PFSK-1 (cell line): ENCODE data around the gene CLEC11A.

Source experiments
- POLR2AphosphoS5 ChIP-seq: IDR thresholded peaks from 2 replicates; pipeline ENCODE4 v1.6.1; 2012; ENCODE audit warnings: low read depth, mild to moderate bottlenecking, control low read depth, low read length, moderate library complexity
- TF ChIP-seq, protein P1 (sequence below), 2 experiments: IDR thresholded peaks; 2 replicates each; pipeline versions ENCODE4 v1.6.1 to v1.8.0; 2011 to 2012; ENCODE audit warnings: low read depth in 2 of 2, low read length in 2 of 2, control low read depth in 1 of 2, inconsistent platforms in 1 of 2, mild to moderate bottlenecking in 1 of 2, moderate library complexity in 1 of 2; ENCODE audit not compliant: insufficient read depth in 1 of 2

DNA sequence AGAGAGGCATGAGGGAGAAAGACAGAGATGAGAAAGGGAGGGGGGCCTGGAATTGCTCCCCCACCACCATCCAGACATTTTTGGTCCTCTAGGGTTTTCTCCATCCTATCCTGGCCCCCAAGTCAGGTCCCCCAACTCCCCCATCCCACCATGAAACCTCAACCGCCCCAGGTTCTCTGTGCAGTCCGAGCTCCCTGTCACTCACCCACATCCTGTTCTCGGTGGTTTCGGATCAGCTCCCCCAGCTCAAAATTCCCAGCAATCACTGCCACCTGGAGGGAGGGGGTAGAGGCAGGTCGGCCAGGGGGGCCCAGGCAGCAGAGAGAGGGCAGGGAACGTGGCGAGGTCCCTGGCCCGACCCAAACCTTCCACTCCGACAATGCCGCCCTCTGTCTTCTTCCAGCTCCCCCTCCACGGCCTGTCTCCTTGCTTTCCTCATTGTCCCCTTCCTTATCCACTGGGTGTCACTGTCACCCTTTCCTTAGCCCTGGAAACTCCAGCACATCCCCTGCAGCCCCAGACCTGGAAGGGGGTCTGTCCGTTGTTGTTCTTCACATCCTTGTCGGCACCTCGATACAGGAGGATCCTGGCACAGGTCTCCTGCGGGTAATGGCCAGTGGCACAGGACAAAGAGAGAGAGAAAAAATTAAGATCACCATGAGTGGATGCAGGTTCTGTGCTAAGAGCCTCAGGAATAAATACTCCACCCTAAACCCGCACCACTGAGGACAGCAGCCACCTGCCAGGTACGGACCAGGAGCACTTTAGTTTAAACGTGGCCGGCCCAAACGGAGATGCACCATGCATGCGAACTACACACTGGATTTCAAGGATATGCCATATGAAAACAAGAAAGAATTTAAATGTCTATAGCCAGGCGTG lies 19.0 kb upstream of the CLEC11A start:
- TF ChIP-seq, protein P1, sequence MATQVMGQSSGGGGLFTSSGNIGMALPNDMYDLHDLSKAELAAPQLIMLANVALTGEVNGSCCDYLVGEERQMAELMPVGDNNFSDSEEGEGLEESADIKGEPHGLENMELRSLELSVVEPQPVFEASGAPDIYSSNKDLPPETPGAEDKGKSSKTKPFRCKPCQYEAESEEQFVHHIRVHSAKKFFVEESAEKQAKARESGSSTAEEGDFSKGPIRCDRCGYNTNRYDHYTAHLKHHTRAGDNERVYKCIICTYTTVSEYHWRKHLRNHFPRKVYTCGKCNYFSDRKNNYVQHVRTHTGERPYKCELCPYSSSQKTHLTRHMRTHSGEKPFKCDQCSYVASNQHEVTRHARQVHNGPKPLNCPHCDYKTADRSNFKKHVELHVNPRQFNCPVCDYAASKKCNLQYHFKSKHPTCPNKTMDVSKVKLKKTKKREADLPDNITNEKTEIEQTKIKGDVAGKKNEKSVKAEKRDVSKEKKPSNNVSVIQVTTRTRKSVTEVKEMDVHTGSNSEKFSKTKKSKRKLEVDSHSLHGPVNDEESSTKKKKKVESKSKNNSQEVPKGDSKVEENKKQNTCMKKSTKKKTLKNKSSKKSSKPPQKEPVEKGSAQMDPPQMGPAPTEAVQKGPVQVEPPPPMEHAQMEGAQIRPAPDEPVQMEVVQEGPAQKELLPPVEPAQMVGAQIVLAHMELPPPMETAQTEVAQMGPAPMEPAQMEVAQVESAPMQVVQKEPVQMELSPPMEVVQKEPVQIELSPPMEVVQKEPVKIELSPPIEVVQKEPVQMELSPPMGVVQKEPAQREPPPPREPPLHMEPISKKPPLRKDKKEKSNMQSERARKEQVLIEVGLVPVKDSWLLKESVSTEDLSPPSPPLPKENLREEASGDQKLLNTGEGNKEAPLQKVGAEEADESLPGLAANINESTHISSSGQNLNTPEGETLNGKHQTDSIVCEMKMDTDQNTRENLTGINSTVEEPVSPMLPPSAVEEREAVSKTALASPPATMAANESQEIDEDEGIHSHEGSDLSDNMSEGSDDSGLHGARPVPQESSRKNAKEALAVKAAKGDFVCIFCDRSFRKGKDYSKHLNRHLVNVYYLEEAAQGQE (IDR thresholded peaks at IDR 0.05; ENCODE audit: insufficient read depth in 1 of 2, low read depth in 2 of 2, low read length in 2 of 2): no peak
- no peak for TF ChIP-seq POLR2AphosphoS5
